Umbilical cord (tissue), 2 donors: ENCODE data around the gene GUSB. TPM values are rescaled to one million over a fixed set of nuclear protein-coding genes. Genes with fewer than 3 reads are reported as not detected.
"Not testable (repeated sequence)": the region's sequence is repeated elsewhere in the genome, so short reads cannot be mapped to it uniquely, and the experiment has no call there.

Experiments used
- DNase-seq: peaks from one replicate; pipeline ENCODE4 v3.0.0-alpha.2; 2015; ENCODE audit warnings: low spot score
- total RNA-seq: library from RNA; depleted of rRNA; stranded (reverse); fragments of >200 nt; gene quantifications from one replicate; pipeline ENCODE4 v1.2.3, GENCODE V29; 2014; ENCODE audit warnings: low replicate concordance; ENCODE audit not compliant: insufficient read depth

Gene GUSB
- total RNA-seq, 1 donor from 2014 or later, result 44.3 TPM

DNA sequence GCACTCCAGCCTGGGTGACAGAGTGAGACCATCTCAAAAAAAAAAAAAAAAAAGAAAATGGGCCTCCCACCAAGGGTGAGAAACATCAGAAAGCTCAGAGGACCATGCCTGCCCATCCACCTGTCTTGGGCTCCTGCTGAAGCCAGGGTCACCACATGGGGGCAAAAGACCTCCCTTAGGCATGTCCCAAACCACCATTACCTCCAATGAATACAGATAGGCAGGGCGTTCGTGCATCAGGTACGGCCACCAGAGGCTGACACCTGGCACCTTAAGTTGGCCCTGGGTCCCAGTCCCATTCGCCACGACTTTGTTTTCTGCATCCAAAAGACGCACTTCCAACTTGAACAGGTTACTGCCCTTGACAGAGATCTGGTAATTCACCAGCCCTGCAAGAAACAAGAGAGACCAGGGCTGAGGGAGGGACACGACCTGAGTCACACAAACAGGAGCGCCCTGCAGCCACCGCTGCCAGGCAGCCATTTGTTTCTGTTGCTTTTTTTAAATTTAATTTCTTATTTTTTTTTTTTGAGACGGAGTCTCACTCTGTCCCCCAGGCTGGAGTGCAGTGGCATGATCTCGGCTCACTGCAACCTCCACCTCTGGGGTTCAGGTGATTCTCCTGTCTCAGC lies 6.1 kb downstream of the GUSB start:
- no peak for DNase-seq

DNA sequence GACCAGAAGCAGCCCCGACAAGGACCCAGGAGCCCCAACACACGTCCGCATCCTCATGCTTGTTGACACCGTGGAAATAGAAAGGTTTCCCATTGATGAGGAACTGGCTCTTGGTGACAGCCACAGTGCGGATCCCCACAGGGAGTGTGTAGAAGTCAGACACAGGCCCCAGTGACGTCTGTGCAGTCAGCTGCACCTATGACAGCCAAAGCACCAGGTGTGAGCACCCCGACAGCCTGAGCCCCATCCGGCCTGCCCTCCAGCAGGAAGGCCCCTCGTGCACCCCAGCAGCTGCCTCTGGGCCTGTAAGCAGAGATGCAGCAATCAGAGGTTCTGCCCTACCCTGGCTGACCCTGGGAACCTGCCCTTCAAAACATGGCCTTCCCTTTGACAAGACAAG lies 7.1 kb downstream of the GUSB start:
- no peak for DNase-seq

DNA sequence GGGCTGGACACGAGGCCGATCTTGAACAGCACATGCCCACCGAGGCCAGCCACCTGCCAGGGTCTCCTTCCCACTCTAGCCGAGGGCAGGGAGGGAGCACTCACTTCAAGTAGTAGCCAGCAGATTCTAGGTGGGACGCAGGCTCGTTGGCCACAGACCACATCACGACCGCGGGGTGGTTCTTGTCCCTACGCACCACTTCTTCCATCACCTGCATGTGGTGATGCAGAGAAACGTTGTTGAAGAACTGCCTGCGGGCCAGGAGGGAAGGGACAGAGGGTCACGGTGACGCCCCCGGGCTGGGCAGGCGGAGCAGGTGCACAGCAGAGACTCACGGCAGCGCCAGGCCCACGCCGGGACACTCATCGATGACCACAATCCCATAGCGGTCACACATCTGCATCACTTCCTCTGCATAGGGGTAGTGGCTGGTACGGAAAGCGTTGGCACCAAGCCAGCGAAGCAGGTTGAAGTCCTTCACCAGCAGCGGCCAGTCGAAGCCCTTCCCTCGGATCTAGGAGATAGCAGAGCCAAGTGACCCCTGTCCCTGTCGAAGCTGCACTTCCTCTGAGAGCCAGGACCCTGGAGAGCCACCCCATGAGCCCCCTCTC lies 7.7 kb downstream of the GUSB start:
- DNase-seq, result no peak

DNA sequence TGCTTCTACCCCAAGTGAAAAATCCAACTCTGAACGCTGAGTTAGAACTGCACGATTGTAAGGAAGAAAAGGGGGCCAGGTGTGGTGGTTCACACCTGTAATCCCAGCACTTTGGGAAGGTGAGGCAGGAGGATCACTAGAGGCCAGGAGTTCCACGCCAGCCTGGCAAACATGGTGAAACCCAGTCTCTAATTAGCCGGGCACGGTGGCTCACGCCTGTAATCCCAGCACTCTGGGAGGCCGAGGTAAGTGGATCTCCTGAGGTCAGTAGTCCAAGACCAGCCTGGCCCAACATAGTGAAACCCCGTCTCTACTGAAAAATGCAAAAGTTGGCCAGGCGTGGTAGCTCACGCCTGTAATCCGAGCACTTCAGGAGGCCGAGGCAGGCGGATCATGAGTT lies 9.0 kb downstream of the GUSB start:
- no peak for DNase-seq

DNA sequence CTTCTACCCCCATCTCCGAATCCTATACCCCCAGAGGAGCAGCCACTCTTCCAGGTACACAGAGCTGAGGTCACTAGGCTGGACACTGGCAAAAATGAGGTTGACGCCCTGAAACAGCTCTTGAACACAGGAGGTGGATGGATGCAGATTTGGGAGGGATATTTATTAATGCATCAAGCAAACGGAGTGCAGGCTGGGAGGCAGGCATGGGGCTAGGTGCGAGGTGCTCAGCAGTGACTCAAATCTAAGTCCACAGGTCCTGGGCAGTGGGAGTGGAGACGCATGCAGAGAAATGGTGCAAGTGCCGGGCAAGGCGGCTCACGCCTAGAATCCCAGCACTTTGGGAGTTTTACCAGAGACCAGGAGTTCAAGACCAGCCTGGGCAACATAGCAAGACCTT lies 11.0 kb downstream of the GUSB start:
- no peak for DNase-seq

DNA sequence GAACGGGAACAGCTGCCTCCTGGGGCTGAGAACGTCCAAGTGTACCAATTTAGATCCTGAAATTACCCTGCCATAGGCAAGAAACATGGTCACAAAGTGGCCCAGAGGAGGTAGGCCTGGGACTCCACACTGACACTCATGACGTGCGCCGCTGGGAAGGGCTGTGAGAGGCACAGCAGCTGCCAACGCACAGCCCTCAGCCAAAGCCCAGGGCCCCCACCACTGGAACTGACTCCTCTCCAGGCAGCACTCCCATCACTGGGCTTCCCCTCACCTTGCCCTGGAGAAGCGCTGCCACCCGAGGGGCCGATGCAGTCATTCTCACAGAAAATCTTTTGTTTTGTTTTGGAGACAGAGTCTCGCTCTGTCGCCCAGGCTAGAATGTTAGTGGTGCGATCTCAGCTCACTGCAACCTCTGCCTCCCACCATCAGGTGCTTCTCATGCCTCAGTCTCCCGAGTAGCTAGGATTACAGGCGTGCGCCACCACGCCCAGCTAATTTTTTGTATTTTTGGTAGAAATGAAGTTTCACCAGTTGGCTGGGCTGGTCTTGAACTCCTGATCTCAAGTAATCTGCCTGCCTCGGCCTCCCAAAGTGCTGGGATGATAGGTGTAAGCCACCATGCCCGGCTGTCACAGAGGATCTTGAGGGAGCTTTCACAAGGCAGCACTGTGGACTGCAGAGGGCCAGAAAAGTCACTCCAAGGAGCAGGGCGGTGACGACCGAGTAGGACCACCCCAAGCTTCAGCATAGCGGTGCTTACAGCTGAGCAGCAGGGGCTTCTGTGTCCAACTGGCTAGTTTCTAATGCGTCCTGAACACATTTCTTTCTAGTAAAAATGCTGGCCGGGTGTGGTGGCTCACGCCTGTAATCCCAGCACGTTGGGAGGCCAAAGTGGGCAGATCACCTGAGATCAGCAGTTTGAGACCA lies 13.5 kb downstream of the GUSB start:
- no peak for DNase-seq

DNA sequence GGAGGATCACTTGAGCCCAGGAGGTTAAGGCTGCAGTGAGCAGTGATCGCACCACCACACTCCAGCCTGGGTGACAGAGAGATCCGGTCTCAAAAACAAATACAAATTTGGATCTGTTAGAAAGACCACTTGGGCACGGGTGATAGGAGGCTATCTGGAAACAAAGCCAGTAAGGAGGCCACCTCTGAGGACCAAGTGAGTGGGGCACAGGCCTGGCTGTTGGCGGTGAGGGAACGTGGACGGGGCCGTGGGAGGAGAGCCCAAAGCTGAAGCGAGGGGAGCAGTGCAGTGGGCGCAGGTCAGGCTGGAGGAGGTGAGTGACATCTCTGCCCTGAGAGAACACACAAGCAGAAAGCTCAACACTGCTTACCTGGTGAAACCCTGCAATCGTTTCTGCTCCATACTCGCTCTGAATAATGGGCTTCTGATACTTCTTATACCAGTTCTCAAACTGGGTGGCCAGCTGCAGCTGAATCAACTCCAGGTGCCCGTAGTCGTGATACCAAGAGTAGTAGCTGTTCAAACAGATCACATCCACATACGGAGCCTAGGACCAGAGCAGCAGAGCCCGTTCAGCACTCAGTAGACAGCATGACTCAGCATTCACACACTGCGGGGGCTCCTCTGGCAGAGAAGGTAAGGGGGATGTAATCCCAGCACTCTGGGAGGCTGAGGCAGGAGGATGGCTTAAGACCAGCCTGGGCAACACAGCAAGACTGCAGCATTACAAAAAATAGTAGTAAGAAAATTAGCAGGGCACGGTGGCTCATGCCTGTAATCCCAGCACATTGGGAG lies 14.5 kb downstream of the GUSB start:
- DNase-seq, result no peak

DNA sequence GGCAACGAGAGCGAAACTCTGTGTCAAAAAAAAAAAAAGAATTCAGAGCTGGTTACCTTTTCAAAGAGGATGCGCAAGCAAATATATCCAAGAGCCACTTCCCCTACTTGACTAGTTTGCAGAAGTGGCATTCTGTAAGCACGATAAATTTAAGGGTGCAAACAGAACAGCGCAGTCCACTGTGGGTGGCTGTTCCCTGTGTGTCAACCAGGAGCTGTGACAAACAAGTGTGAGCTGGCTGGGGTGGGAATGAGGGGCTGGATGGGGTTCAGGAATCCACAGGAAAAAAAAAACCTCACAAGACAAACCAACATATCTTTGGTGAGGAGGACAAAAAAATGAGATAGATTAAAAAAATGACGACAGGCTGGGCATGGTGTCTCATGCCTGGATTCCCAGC lies 15.9 kb downstream of the GUSB start:
- DNase-seq, result no peak

DNA sequence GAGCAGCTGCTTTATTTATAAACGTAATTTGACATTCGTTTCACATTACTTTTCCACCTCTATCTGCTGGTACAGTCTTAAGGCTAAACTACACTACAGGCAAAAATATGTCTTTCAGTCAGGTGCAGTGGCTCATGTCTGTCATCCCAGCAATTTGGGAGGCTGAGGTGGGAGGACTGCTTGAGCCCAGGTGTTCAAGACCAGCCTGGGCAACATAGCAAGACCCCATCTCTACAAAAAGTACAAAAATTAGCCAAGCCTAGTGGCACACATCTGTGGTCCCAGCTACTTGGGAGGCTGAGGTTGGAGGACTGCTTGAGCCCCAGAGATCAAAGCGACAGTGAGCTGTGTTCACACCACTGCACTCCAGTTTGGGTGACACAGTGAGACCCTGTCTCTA lies 17.3 kb downstream of the GUSB start:
- DNase-seq, result not testable (repeated sequence)

DNA sequence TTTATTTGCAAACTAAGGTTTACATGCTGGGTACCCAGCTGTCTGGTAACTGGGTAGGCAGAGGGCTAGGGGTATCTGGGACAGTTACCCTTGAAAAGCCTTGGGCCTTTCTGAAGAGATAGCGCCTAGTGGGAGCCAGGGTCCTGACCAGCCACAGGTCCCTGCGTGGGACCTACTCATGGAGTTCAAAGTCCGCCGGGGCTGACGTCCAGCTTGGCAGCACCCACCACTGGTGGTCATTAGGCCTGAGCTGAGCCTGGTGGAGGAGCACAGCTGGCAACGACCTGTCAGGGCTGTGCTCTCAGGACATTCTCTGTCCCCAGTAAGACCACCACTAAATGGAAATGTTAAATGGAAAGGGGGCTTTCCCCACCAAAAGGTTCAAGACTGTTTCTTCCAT lies 20.0 kb downstream of the GUSB start:
- DNase-seq, result no peak

DNA sequence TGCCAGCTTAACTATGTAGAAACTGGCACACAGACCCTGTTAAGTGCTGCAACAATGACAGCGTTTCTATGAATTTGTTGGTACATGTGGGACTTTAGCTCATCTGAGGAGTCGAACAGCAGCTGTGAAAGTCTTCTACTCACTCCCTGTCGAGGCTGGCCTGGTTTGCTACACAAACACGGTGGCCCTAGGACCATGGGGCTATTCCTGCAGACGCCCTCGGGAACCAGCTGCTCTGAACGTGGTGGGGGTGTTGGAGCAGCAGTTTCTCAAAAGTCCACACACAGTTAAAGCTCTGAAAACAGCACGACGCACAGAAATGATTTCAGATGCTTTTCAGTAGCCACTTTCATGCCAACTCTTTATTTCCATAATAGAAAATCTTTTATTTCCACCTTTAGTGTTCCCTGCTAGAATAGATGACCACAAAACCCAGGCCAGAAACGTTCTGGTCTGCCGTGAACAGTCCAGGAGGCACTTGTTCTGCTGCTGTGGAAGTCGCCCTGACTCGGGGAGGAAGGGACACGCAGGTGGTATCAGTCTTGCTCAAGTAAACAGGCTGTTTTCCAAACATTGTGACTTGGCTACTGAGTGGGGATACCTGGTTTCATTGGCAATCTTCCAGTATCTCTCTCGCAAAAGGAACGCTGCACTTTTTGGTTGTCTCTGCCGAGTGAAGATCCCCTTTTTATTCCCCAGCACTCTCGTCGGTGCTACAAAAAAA lies 21.5 kb downstream of the GUSB start:
- no peak for DNase-seq

DNA sequence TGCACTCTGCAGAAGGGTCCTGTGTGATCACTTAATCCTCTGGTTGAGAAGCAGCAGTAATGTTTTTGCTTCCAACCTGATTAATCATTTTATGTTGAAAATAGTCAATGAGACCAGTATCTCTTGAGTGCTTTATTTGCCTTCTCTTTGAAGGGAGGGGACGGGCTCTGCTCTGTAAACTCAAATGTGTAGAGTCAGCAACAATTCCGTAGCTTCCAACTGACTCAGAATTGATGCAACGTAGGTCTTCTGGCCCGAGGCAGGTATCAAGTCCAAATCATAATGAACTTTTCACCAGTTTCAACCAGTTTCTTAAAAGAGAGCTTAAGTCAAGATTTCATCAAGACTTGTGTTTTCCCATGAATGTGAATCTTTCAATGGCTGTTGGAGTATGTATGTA lies 26.3 kb downstream of the GUSB start:
- DNase-seq, result no peak

DNA sequence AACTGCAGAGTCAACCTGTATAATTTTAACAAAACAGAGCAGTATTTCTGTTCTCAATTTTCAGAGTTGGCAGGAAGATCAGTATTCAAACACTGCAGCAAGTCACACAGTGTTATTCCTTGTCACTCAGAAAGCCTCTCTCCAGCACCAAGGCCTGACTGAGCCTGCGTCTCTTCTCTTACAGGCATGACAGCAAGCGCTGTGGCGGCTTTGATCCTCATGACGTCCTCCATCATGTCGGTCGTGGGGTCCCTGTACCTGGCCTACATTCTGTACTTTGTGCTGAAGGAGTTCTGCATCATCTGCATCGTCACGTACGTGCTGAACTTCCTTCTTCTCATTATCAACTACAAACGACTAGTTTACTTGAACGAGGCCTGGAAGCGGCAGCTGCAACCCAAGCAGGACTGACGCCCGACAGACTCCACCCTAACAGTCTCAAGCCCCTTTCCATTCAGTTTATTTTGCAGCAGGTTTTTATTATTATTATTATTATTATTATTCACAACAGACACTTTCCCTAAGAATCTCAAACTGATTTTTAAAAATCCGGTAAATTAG lies 28.0 kb downstream of the GUSB start:
- DNase-seq, result no peak

DNA sequence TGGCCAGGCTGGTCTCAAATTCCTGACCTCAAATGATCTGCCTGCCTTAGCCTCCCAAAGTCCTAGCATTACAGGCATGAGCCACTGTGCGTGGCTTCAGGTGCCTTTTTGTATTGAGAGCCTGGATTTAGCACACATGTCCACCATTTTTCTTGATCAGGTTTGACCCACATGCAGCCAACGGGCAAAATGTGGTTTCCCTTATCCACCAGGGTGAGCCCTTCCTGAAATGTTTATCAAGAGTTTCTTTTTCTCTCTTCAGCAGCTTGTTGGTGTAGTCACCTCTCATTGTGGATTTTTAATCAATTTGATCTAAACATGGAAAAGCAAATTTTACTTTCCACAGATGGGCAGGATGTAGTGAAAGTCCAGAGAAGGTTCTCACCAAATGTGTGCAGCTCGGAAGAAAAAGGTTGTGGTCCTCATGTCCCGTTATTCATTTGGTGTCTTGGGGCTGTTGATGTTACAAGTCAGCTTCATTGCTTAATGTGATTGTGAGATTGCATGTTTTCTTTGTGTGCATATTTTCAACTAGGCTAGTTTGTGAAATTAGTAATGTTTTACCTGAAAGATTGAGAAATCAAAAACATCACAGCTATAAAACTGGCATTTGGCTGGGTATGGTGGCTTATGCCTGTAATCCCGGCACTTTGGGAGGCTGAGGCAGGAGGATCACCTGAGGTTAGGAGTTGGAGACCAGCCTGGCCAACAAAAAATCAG lies 28.9 kb downstream of the GUSB start:
- DNase-seq, result no peak

DNA sequence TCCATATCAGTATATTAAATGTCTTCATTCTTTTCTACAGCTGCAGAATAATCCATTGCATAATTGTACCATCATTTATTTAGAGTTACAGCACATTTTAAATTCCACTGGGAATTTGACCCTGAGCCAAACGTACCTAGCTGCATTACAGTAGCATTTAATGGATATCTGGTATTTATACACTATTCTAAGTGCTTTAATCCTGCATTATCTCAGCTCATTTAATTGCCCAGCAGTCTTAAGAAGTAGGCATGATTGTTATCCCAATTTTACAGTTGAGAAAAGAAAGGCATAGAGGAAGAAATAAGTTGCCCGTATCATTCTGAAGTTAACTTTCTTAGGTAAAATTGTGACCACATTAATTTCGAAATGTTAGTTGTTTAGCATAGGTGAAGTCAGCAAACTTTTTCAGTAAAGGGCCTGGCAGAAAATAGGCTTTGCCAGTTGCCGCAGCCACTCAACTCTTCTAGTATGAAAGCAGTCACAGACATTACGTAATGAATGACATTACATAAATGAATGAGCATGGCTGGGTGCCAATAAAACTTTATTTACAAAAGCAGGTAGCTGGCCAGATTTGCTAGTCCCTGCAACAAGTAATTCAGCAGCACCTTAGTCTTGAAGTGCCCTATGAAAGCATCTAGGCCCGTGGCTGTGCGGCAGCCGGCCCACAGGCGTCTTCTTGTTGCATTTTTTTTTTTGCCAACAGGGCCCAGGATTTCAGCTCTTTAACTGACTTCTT lies 30.0 kb downstream of the GUSB start:
- no peak for DNase-seq

DNA sequence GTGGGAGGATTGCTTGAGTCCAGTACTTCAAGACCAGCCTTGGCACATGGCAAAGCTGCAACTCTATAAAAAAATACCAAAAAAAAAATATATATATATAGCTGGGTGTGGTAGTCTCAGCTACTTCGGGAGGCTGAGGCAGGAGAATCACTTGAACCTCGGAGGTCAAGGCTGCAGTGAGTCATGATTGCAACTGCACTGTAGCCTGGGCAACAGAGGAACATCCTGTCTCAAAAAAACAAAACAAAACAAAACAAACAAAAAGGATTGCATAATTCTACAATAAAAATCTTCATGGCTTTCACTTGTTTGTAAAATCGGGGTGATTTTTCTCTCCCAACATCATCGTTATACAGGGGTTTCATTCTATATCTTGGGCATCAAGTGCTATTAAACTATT lies 35.1 kb downstream of the GUSB start:
- no peak for DNase-seq

DNA sequence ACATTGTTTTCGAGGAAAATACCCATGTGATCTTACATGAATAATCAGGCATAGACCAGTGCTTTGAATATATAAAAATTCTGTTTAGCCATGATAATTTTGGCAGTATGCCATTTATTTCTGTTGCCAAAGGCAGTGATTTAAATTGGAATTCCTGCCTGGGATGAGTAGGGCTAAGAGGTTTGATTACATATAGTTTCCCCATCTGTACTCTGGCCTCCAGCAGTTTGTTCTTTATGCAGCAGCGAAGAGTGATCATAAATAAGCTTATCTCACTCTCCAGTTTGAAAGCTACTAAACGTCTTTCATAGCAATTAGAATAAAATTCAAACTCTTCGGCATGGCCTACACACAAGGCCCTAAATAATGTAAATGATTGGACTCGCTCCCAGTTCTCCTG lies 36.2 kb downstream of the GUSB start:
- DNase-seq, result not testable (repeated sequence)

DNA sequence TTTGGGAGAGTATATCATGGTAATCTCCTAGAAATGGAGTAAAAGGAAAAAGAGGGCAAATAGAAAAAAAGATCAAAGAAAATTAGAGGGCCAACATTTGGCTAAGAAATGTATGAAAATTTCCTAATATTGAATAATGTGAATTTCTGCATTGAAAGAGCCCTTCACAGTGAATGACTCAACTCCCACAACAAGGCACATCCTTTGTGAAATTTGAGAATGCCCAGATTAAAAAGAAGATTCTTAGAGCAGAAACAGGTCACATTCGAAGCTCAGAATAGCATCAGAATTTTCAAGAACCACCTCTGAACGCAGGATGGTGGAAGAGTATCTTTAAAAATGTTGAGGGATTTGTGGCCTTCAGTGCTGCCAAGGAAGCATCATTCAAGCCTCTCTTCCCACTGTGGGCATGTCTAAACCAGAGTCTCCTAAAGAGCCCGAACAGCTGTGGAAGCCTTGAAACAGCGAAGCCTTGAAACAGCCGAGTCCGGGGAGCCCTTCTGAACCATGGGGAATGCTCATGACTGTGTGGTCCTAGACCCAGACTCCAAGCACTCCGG lies 43.6 kb downstream of the GUSB start:
- DNase-seq, result no peak

DNA sequence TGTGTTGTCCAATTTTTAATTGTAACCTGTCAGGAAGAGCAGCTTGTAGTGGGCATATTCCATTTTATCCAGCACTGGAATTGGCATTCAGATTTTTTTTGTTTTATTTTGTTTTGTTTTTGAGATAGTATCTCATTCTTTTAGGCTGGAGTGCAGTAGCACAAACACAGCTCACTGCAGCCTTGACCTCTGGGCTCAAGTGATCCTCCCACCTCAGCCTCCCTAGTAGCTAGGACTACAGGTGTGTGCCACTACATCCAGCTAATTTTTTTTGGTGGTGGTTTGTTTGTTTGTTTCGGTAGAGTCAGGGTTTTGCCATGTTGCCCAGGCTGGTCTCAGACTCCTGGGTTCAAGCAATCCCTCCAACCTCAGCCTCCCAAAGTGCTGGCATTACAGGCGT lies 44.7 kb downstream of the GUSB start:
- DNase-seq, result no peak
